ENCODE data around the gene ADAMTS9. TPM values are rescaled to one million over a fixed set of nuclear protein-coding genes. Genes with fewer than 3 reads are reported as not detected.

ADAMTS9 gene
- total and polyA plus RNA-seq, 9 of the 15 experiments (the other 6 are each of a cell fraction or from before 2014, with no cell fraction given), result 0.05 to 0.32 (median 0.13) TPM; not detected in 2

DNA sequence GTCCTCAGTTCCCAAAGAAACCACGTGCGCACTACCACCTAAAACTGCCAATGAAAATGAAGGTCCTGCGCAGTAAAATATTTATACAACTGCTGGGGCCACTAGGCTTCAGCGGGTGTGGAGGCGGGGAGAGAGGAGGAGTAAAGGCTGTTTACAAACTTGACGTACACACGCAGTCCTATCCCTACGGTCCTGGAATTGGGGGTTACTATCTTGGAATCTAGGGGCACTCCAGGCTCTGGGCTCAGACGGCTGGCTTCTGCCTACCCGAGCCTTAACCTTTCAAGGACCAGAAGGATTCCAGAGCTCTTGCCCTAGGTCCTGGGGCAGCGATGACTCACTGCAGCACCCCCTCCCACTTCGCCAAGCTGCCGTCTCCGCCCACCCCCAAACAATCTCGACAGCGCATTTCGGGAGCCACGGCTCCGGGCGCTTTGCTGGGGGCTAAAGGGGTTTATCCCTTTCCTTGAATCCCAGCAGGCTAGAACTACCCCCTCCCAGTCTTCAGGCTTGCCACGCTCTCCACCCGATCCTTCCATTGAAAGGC lies 3.0 kb downstream of the ADAMTS9 start (continued):
- TF ChIP-seq SRF (CRISPR knock-in tag; IDR thresholded peaks at IDR 0.05) (no peak), MTA1 (IDR thresholded peaks at IDR 0.05; ENCODE audit: borderline replicate concordance) (no peak), ZNF77 (CRISPR knock-in tag; IDR thresholded peaks at IDR 0.05) (no peak), ZNF224 (CRISPR knock-in tag; IDR thresholded peaks at IDR 0.05) (no peak), CSDE1 (IDR thresholded peaks at IDR 0.05) (no peak)
- TF ChIP-seq, protein P1, sequence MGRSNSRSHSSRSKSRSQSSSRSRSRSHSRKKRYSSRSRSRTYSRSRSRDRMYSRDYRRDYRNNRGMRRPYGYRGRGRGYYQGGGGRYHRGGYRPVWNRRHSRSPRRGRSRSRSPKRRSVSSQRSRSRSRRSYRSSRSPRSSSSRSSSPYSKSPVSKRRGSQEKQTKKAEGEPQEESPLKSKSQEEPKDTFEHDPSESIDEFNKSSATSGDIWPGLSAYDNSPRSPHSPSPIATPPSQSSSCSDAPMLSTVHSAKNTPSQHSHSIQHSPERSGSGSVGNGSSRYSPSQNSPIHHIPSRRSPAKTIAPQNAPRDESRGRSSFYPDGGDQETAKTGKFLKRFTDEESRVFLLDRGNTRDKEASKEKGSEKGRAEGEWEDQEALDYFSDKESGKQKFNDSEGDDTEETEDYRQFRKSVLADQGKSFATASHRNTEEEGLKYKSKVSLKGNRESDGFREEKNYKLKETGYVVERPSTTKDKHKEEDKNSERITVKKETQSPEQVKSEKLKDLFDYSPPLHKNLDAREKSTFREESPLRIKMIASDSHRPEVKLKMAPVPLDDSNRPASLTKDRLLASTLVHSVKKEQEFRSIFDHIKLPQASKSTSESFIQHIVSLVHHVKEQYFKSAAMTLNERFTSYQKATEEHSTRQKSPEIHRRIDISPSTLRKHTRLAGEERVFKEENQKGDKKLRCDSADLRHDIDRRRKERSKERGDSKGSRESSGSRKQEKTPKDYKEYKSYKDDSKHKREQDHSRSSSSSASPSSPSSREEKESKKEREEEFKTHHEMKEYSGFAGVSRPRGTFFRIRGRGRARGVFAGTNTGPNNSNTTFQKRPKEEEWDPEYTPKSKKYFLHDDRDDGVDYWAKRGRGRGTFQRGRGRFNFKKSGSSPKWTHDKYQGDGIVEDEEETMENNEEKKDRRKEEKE (IDR thresholded peaks at IDR 0.05; ENCODE audit: borderline replicate concordance in 1 of 2, control insufficient read depth in 1 of 2, low read depth in 2 of 2, low read length in 1 of 2), result no peak
- TF ChIP-seq, protein P2, sequence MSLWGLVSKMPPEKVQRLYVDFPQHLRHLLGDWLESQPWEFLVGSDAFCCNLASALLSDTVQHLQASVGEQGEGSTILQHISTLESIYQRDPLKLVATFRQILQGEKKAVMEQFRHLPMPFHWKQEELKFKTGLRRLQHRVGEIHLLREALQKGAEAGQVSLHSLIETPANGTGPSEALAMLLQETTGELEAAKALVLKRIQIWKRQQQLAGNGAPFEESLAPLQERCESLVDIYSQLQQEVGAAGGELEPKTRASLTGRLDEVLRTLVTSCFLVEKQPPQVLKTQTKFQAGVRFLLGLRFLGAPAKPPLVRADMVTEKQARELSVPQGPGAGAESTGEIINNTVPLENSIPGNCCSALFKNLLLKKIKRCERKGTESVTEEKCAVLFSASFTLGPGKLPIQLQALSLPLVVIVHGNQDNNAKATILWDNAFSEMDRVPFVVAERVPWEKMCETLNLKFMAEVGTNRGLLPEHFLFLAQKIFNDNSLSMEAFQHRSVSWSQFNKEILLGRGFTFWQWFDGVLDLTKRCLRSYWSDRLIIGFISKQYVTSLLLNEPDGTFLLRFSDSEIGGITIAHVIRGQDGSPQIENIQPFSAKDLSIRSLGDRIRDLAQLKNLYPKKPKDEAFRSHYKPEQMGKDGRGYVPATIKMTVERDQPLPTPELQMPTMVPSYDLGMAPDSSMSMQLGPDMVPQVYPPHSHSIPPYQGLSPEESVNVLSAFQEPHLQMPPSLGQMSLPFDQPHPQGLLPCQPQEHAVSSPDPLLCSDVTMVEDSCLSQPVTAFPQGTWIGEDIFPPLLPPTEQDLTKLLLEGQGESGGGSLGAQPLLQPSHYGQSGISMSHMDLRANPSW (CRISPR knock-in tag; IDR thresholded peaks at IDR 0.05), result no peak
- TF ChIP-seq, protein P3, sequence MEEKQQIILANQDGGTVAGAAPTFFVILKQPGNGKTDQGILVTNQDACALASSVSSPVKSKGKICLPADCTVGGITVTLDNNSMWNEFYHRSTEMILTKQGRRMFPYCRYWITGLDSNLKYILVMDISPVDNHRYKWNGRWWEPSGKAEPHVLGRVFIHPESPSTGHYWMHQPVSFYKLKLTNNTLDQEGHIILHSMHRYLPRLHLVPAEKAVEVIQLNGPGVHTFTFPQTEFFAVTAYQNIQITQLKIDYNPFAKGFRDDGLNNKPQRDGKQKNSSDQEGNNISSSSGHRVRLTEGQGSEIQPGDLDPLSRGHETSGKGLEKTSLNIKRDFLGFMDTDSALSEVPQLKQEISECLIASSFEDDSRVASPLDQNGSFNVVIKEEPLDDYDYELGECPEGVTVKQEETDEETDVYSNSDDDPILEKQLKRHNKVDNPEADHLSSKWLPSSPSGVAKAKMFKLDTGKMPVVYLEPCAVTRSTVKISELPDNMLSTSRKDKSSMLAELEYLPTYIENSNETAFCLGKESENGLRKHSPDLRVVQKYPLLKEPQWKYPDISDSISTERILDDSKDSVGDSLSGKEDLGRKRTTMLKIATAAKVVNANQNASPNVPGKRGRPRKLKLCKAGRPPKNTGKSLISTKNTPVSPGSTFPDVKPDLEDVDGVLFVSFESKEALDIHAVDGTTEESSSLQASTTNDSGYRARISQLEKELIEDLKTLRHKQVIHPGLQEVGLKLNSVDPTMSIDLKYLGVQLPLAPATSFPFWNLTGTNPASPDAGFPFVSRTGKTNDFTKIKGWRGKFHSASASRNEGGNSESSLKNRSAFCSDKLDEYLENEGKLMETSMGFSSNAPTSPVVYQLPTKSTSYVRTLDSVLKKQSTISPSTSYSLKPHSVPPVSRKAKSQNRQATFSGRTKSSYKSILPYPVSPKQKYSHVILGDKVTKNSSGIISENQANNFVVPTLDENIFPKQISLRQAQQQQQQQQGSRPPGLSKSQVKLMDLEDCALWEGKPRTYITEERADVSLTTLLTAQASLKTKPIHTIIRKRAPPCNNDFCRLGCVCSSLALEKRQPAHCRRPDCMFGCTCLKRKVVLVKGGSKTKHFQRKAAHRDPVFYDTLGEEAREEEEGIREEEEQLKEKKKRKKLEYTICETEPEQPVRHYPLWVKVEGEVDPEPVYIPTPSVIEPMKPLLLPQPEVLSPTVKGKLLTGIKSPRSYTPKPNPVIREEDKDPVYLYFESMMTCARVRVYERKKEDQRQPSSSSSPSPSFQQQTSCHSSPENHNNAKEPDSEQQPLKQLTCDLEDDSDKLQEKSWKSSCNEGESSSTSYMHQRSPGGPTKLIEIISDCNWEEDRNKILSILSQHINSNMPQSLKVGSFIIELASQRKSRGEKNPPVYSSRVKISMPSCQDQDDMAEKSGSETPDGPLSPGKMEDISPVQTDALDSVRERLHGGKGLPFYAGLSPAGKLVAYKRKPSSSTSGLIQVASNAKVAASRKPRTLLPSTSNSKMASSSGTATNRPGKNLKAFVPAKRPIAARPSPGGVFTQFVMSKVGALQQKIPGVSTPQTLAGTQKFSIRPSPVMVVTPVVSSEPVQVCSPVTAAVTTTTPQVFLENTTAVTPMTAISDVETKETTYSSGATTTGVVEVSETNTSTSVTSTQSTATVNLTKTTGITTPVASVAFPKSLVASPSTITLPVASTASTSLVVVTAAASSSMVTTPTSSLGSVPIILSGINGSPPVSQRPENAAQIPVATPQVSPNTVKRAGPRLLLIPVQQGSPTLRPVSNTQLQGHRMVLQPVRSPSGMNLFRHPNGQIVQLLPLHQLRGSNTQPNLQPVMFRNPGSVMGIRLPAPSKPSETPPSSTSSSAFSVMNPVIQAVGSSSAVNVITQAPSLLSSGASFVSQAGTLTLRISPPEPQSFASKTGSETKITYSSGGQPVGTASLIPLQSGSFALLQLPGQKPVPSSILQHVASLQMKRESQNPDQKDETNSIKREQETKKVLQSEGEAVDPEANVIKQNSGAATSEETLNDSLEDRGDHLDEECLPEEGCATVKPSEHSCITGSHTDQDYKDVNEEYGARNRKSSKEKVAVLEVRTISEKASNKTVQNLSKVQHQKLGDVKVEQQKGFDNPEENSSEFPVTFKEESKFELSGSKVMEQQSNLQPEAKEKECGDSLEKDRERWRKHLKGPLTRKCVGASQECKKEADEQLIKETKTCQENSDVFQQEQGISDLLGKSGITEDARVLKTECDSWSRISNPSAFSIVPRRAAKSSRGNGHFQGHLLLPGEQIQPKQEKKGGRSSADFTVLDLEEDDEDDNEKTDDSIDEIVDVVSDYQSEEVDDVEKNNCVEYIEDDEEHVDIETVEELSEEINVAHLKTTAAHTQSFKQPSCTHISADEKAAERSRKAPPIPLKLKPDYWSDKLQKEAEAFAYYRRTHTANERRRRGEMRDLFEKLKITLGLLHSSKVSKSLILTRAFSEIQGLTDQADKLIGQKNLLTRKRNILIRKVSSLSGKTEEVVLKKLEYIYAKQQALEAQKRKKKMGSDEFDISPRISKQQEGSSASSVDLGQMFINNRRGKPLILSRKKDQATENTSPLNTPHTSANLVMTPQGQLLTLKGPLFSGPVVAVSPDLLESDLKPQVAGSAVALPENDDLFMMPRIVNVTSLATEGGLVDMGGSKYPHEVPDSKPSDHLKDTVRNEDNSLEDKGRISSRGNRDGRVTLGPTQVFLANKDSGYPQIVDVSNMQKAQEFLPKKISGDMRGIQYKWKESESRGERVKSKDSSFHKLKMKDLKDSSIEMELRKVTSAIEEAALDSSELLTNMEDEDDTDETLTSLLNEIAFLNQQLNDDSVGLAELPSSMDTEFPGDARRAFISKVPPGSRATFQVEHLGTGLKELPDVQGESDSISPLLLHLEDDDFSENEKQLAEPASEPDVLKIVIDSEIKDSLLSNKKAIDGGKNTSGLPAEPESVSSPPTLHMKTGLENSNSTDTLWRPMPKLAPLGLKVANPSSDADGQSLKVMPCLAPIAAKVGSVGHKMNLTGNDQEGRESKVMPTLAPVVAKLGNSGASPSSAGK (IDR thresholded peaks at IDR 0.05), result no peak

Data from K562 (cell line).